ENCODE results near the gene MT1M.

- TF ChIP-seq CTCF (IDR thresholded peaks at IDR 0.05; ENCODE audit: insufficient read depth, low read length) (no peak), GABPA (IDR thresholded peaks at IDR 0.05; ENCODE audit: low read depth) (no peak)
Measured at GRCh38 chr16:56675685-56676210, 43.3 kb downstream of the MT1M start.

Measured in HL-60 (cell line).